PFSK-1 (cell line): ENCODE results near the gene NEGR1.

ENCODE experiments used
- POLR2AphosphoS5 ChIP-seq: IDR thresholded peaks from 2 replicates; pipeline ENCODE4 v1.6.1; 2012; ENCODE audit warnings: low read depth, mild to moderate bottlenecking, control low read depth, low read length, moderate library complexity
- TAF1 ChIP-seq: IDR thresholded peaks from 2 replicates; pipeline ENCODE4 v1.6.1; 2012; ENCODE audit warnings: low read length, control low read depth, borderline replicate concordance; ENCODE audit not compliant: insufficient read depth

- TF ChIP-seq TAF1: no peak
- no peak for TF ChIP-seq POLR2AphosphoS5
Observed at GRCh38 chr1:71787699-71788098, 494.6 kb downstream of the NEGR1 start.
